ENCODE measurements around the gene ZNF823.

- TF ChIP-seq, protein P1, sequence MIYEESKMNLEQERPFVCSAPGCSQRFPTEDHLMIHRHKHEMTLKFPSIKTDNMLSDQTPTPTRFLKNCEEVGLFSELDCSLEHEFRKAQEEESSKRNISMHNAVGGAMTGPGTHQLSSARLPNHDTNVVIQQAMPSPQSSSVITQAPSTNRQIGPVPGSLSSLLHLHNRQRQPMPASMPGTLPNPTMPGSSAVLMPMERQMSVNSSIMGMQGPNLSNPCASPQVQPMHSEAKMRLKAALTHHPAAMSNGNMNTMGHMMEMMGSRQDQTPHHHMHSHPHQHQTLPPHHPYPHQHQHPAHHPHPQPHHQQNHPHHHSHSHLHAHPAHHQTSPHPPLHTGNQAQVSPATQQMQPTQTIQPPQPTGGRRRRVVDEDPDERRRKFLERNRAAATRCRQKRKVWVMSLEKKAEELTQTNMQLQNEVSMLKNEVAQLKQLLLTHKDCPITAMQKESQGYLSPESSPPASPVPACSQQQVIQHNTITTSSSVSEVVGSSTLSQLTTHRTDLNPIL (CRISPR knock-in tag; IDR thresholded peaks at IDR 0.05; ENCODE audit: low read depth), result no peak
- TF ChIP-seq ZFP3 (CRISPR knock-in tag; IDR thresholded peaks at IDR 0.05) (no peak), GLIS3 (CRISPR knock-in tag; IDR thresholded peaks at IDR 0.05) (no peak), PATZ1 (CRISPR knock-in tag; IDR thresholded peaks at IDR 0.05; ENCODE audit: borderline replicate concordance) (no peak), ARNTL (CRISPR knock-in tag; IDR thresholded peaks at IDR 0.05; ENCODE audit: borderline replicate concordance, low read depth) (no peak), ZNF70 (CRISPR knock-in tag; IDR thresholded peaks at IDR 0.05) (no peak), ZFP30 (CRISPR knock-in tag; IDR thresholded peaks at IDR 0.05) (no peak), ISL1 (CRISPR knock-in tag; IDR thresholded peaks at IDR 0.05) (no peak)
- TF ChIP-seq, protein P2, sequence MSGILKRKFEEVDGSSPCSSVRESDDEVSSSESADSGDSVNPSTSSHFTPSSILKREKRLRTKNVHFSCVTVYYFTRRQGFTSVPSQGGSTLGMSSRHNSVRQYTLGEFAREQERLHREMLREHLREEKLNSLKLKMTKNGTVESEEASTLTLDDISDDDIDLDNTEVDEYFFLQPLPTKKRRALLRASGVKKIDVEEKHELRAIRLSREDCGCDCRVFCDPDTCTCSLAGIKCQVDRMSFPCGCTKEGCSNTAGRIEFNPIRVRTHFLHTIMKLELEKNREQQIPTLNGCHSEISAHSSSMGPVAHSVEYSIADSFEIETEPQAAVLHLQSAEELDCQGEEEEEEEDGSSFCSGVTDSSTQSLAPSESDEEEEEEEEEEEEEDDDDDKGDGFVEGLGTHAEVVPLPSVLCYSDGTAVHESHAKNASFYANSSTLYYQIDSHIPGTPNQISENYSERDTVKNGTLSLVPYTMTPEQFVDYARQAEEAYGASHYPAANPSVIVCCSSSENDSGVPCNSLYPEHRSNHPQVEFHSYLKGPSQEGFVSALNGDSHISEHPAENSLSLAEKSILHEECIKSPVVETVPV (CRISPR knock-in tag; IDR thresholded peaks at IDR 0.05), result no peak
- TF ChIP-seq, protein P3, sequence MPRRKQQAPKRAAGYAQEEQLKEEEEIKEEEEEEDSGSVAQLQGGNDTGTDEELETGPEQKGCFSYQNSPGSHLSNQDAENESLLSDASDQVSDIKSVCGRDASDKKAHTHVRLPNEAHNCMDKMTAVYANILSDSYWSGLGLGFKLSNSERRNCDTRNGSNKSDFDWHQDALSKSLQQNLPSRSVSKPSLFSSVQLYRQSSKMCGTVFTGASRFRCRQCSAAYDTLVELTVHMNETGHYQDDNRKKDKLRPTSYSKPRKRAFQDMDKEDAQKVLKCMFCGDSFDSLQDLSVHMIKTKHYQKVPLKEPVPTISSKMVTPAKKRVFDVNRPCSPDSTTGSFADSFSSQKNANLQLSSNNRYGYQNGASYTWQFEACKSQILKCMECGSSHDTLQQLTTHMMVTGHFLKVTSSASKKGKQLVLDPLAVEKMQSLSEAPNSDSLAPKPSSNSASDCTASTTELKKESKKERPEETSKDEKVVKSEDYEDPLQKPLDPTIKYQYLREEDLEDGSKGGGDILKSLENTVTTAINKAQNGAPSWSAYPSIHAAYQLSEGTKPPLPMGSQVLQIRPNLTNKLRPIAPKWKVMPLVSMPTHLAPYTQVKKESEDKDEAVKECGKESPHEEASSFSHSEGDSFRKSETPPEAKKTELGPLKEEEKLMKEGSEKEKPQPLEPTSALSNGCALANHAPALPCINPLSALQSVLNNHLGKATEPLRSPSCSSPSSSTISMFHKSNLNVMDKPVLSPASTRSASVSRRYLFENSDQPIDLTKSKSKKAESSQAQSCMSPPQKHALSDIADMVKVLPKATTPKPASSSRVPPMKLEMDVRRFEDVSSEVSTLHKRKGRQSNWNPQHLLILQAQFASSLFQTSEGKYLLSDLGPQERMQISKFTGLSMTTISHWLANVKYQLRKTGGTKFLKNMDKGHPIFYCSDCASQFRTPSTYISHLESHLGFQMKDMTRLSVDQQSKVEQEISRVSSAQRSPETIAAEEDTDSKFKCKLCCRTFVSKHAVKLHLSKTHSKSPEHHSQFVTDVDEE (CRISPR knock-in tag; IDR thresholded peaks at IDR 0.05), result no peak
These were observed 42.7 kb upstream of the ZNF823 start for GRCh38 chr19:11781295-11782057.
